PC-3 (cell line): ENCODE results near the gene BCORL1. TPM values are rescaled to one million over a fixed set of nuclear protein-coding genes. Genes with fewer than 3 reads are reported as not detected.

Experiments
- ATAC-seq: fragments of 200-7000 bp; cut with Tn5 transposase; 2 replicates; pipeline ENCODE4 v1.9.1; 2020; ENCODE audit warnings: mild to moderate bottlenecking, moderate library complexity
- Bru-seq: library from RNA; stranded (reverse); fragments of 400-500 nt; gene quantifications from one replicate; lab custom pipeline; 2021; lab: Mats Ljungman, UMichigan
- BruChase-seq, 2 experiments: library from RNA; stranded (reverse); fragments of 400-500 nt; gene quantifications; one replicate each; lab custom pipeline; 2021; lab: Mats Ljungman, UMichigan
- BruUV-seq: library from RNA; stranded (reverse); fragments of 400-500 nt; replicated peaks from 2 replicates; lab custom pipeline; 2021; lab: Mats Ljungman, UMichigan
- CTCF ChIA-PET: fragments of 300-600 bp; sonication (Branson Sonifier 250); formaldehyde crosslinking; loops from one replicate; lab custom pipeline; 2022; ENCODE audit warnings: antibody characterized with exemption; lab: Charles Lee
- POLR2A ChIA-PET: fragments of 300-600 bp; sonication (Branson Sonifier 250); formaldehyde crosslinking; loops from one replicate; lab custom pipeline; 2022; ENCODE audit warnings: antibody characterized with exemption; ENCODE audit not compliant: unreplicated experiment; lab: Charles Lee
- DNase-seq: peaks from one replicate; pipeline ENCODE4 v3.0.0-alpha.2; 2015
- H2AFZ ChIP-seq: fragments of 300-600 bp; sonication (generic); 2 replicates; pipeline ENCODE4 v1.6.0; 2016; ENCODE audit warnings: antibody characterized with exemption, low read length
- H3F3A ChIP-seq: fragments of 300-600 bp; sonication (generic); one replicate; pipeline ENCODE4 v1.6.0; 2017; ENCODE audit warnings: antibody characterized with exemption, low read length, control low read depth, mild to moderate bottlenecking; ENCODE audit not compliant: unreplicated experiment
- H3K27ac ChIP-seq: fragments of 300-600 bp; sonication (generic); 2 replicates; pipeline ENCODE4 v1.5.1; 2016; ENCODE audit warnings: mild to moderate bottlenecking, low read length
- H3K27me3 ChIP-seq: fragments of 300-600 bp; sonication (generic); 2 replicates; pipeline ENCODE4 v1.6.1; 2016; ENCODE audit warnings: low read length, mixed read lengths
- H3K36me3 ChIP-seq: fragments of 300-600 bp; sonication (generic); 2 replicates; pipeline ENCODE4 v1.6.1; 2016; ENCODE audit warnings: low read depth, mixed run types, low read length, mixed read lengths
- H3K4me1 ChIP-seq: fragments of 300-600 bp; sonication (generic); 2 replicates; pipeline ENCODE4 v1.5.1; 2016; ENCODE audit warnings: low read length; ENCODE audit not compliant: insufficient read depth
- H3K4me2 ChIP-seq: fragments of 300-600 bp; sonication (generic); 2 replicates; pipeline ENCODE4 v1.6.0; 2016; ENCODE audit warnings: low read length
- H3K4me3 ChIP-seq: fragments of 300-600 bp; sonication (generic); 2 replicates; pipeline ENCODE4 v1.5.1; 2016; ENCODE audit warnings: mild to moderate bottlenecking, low read length, mixed read lengths
- H3K79me2 ChIP-seq: fragments of 300-600 bp; sonication (generic); 2 replicates; pipeline ENCODE4 v1.6.1; 2017; ENCODE audit warnings: low read length, mixed read lengths
- H3K9ac ChIP-seq: fragments of 300-600 bp; sonication (generic); 2 replicates; pipeline ENCODE4 v1.6.0; 2016; ENCODE audit warnings: mild to moderate bottlenecking, low read length
- H3K9me2 ChIP-seq: fragments of 300-600 bp; sonication (generic); replicated peaks from 2 replicates; pipeline ENCODE4 v1.6.1; 2016; ENCODE audit warnings: mixed run types, low read length, mixed read lengths
- H3K9me3 ChIP-seq: fragments of 300-600 bp; sonication (generic); 2 replicates; pipeline ENCODE4 v1.6.1; 2016; ENCODE audit warnings: low read length, mixed read lengths
- H4K20me1 ChIP-seq: fragments of 300-600 bp; sonication (generic); 2 replicates; pipeline ENCODE4 v1.6.1; 2016; ENCODE audit warnings: low read length, mixed read lengths
- CTCF ChIP-seq: fragments of 300-600 bp; sonication (generic); conservative IDR thresholded peaks from 2 replicates; pipeline ENCODE4 v1.5.1; 2017; ENCODE audit warnings: antibody characterized with exemption, low read depth, mild to moderate bottlenecking, low read length
- EZH2 ChIP-seq: fragments of 300-600 bp; sonication (generic); IDR thresholded peaks from one replicate; pipeline ENCODE4 v1.6.1; 2017; ENCODE audit warnings: antibody characterized with exemption, mild to moderate bottlenecking, low read length; ENCODE audit not compliant: unreplicated experiment
- EZH2phosphoT487 ChIP-seq: fragments of 300-600 bp; sonication (generic); IDR thresholded peaks from 2 replicates; pipeline ENCODE4 v1.6.1; 2018; ENCODE audit warnings: mild to moderate bottlenecking, antibody characterized with exemption, low read length, borderline replicate concordance
- intact Hi-C: fragments of 100-400 bp; cut with micrococcal nuclease; formaldehyde crosslinking; loops from 2 replicates; pipeline ENCODE4 v1.9.0; 2023
- long read RNA-seq: library from polyadenylated mRNA; unstranded; transcript quantifications from one replicate; pipeline ENCODE4 v2.0.0, GENCODE V29; 2021; ENCODE audit not compliant: unreplicated experiment
- total RNA-seq: library from RNA; depleted of rRNA; stranded (reverse); fragments of >200 nt; gene quantifications from 2 replicates; pipeline ENCODE4 v1.2.3, GENCODE V29; 2014; rRNA removed

BCORL1 gene
- total RNA-seq (3.1 and 3.9 TPM in 2 replicates), Bru-seq, nascent RNA (percentile 65 among the genes with signal in this experiment), BruChase-seq, experiment 1, labeled RNA remaining after a 6-hour chase (percentile 64 among the genes with signal in this experiment), BruChase-seq, experiment 2, labeled RNA remaining after a 2-hour chase (percentile 66 among the genes with signal in this experiment)
- long read RNA-seq, full-length matches to known transcripts: 2 of 17 reads
- long read RNA-seq, partial matches to known transcripts: 14 of 17 reads
- long read RNA-seq, other reads (novel, unspliced or antisense): 1 of 17 reads

- ATAC-seq (peak; percentile 82), DNase-seq (peak; percentile 88)
- CTCF ChIA-PET: interaction anchor here (0.6 kb wide), 1 partner anchor 27 kb away, joined by 10 read pairs; no protein-coding TSS in a partner anchor
- Histone ChIP-seq H3K27me3 (no peaks in the 10 kb centered on the region), H3K27ac (no peak within 1 kb of the TSS), H3K4me1 (peaks cover 5% of the 10 kb centered on the region; the same call in 1 of the 2 replicates), H3K9me3 (no peaks in the 10 kb centered on the region), H3K4me3 (no peak within 1 kb of the TSS; the same call in 1 of the 2 replicates), H3K9me2 (no peaks in the 10 kb centered on the region), H3K79me2 (peaks cover 15% of the 10 kb centered on the region; the same call in 1 of the 2 replicates), H4K20me1 (no peaks in the 10 kb centered on the region), H3K36me3 (no peaks in the 10 kb centered on the region), H3K4me2 (no peak within 1 kb of the TSS; the same call in 1 of the 2 replicates), H3F3A (no peaks in the 10 kb centered on the region), H2AFZ (peak within 1 kb of the TSS; percentile 90), H3K9ac (no peak within 1 kb of the TSS)
- no peak for TF ChIP-seq EZH2phosphoT487
- no peak for TF ChIP-seq CTCF
- TF ChIP-seq EZH2: no peak
- intact Hi-C loops: loop anchor here (2.0 kb wide), 2 partner anchors 58 to 78 kb away; no protein-coding TSS in a partner anchor
- BruUV-seq: TSS peak; percentile 80
- POLR2A ChIA-PET: interaction anchor here (0.6 kb wide), 2 partner anchors 158 to 192 kb away, joined by 3 to 13 read pairs; no protein-coding TSS in a partner anchor
Observed at GRCh38 chrX:129982300-129983251, at the start of gene BCORL1. Gene BCORL1 (plus strand): TSS chrX:129982635. CDS start chrX:130005232, 22,597 bp downstream.

- peak overlapping the region; percentile 60 for H3K4me3 ChIP-seq
- no peaks in the 10 kb centered on the region for H3K9me2 ChIP-seq
- POLR2A ChIA-PET: no interaction called here
- DNase-seq: peak; percentile 7
- H2AFZ ChIP-seq: peak overlapping the region; percentile 68; the same call in 1 of the 2 replicates
- no peak for TF ChIP-seq EZH2
- TF ChIP-seq EZH2phosphoT487: no peak
- no peak for TF ChIP-seq CTCF
- H3F3A ChIP-seq: no peaks in the 10 kb centered on the region
- H3K36me3 ChIP-seq: no peaks in the 10 kb centered on the region; the same call in 1 of the 2 replicates
- H3K9me3 ChIP-seq: no peaks in the 10 kb centered on the region
- intact Hi-C loops: no loop called here
- no peaks in the 10 kb centered on the region for H3K27me3 ChIP-seq
- CTCF ChIA-PET: no interaction called here
- no peaks in the 10 kb centered on the region for H3K79me2 ChIP-seq
- H3K4me1 ChIP-seq: no peaks in the 10 kb centered on the region
- H3K4me2 ChIP-seq: peak overlapping the region; percentile 80
- peak; percentile 1; the same call in 1 of the 2 replicates for ATAC-seq
- no TSS peak for BruUV-seq
- H3K9ac ChIP-seq: peak overlapping the region; percentile 27; the same call in 1 of the 2 replicates
- no peaks in the 10 kb centered on the region for H4K20me1 ChIP-seq
- no peak overlapping the region for H3K27ac ChIP-seq
Observed at GRCh38 chrX:129932821-129933321, 49.6 kb upstream of the BCORL1 start.
